C1 segment of cervical spinal cord (tissue), 14 donors: ENCODE measurements around the gene KIF5B.
"Not testable (repeated sequence)": the region's sequence is repeated elsewhere in the genome, so short reads cannot be mapped to it uniquely, and the experiment has no call there.

ENCODE experiments used
- DNase-seq, 14 donors: peaks; one replicate each; lab custom pipeline; 2025; lab: John Stamatoyannopoulos, UW

KIF5B gene

DNA sequence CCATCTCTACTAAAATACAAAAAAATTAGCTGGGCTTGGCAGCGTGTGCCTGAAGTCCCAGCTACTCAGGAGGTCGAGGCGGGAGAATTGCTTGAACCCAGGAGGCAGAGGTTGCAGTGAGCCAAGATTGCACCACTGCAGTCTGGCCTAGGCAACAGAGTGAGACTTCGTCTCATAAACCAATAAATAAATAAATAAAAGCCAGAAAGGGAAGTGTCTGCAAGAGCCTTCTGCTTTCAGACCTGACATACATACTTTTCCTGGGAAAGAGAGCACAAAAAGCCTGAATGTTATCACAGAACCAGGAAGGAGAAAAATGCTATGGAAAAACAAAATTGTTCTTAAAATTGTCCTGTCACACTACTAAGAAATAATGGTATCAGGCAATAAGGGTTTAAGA is 4.1 kb upstream of the KIF5B start:
- no peak for DNase-seq

DNA sequence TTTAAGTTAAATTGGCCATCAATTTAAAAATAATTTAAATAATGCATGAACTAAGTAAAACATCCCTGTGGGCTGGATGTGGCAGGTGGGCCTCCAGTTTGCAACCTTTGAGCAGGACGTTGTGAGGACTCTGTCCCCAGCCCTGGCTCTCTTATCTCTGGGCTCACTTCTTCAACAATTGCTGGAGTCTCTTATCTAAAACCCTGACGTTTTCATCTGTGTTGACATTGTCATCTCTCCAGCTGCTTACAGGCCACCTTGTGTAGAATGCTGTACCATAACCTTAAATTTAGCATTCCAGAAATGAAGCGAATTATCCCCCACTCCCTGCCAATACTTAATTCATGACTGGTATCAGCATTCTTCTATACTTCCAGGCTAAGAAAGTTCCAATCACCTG is 3.2 kb upstream of the KIF5B start:
- DNase-seq: no peak

DNA sequence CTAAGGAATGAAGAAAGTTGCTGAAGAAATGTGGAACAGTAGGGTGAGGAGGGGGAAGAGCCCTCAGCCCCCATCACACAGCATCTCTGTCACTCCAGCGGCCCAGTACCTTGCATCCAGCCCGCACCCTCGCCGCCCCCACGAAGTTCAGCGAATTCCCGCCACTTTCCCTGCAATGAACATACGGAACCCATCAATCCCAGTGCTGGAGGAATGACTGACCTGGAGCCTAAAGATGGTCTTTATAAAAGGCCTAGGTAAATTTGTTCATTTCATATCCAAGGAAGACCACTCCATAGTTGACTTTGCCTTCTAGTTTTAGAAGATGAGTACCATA is 779 bp upstream of the KIF5B start:
- no peak for DNase-seq

DNA sequence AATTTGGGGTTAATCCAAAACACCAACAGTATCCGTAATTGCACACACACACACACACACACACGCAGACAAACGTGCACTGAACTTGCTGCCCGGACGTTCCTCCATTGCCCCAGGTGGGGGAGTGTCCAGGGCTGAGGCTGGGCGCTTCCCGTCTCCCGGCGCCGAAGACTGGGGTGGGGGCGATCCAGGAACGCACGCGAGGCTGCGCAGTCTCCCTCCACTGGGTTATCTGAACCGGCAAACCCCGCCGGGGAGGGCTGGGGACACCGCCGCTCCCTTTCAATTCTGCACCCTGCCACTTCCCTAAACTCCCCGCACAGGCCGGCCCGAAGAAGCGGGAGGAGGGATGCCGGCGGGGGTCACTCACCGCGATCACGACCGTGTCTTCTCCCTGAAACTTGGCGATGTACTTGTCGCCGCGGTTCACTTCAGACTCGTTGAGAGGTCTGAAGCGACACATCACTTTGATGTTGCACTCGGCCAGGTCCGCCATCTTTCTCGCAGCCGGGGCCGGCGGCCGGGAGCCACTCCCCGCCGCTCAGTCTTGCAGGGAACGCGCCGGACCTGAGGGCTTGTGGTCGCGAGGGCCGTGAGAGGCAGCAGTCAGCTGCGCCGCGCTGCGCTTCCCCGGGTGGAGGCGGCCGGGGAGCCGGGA is 618 bp downstream of the KIF5B start:
- DNase-seq: peak in 13 of 14 donors; percentile 42 to 89 (median 80)

DNA sequence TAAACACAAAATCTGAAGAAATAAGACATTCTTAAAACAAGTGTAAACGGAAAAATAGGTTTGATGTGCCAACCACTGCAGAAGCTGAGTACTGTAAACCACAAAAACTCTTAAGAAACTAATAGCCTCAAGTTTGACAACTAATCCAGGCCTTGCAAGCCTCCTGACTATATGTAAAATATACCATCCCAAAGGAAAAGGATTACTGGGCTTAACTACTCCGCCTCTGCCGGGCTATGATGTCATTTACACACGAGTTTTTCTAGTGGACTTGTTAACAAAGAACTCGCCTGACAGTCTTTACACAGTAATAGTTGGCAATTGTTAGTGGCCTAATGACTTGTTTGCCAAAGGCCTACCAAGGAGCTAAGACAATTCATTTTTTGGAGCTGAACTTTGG is 2.1 kb downstream of the KIF5B start:
- DNase-seq: peak in 5 of 14 donors; percentile 5 to 30 (median 10)

DNA sequence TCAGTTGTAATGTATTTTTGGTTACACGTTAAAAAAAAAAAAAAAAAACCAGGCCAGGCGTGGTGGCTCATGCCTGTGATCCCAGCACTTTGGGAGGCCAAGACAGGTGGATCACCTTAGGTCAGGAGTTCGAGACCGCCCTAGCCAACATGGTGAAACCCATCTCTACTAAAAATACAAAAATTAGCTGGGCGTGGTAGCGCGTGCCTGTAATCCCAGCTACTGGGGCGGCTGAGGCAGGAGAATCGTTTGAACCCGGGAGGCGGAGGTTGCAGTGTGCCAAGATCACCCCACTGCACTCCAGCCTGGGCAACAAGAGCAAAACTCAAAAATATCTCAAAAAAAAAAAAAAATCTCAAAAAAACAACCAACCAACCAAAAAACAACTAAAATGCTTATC is 2.8 kb downstream of the KIF5B start:
- DNase-seq: not testable (repeated sequence)

DNA sequence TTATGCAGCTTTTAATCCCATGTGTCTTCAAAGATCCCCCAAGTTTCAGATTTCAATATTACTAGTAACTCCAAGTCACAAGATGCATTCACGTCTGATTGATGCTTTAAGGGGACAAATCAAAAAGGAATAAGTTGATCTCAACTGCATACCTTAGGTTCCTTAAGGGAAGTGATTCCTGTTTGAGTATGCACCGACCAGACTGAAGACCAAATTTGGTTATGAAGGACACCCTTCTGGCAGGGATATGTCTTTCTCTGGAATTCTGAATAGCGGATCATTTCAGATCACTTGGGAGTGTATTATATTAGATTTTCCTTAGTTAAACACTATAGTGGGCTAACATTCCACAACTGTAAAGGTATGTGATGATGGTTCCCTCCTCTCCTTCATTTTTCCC is 4.3 kb downstream of the KIF5B start:
- no peak for DNase-seq

DNA sequence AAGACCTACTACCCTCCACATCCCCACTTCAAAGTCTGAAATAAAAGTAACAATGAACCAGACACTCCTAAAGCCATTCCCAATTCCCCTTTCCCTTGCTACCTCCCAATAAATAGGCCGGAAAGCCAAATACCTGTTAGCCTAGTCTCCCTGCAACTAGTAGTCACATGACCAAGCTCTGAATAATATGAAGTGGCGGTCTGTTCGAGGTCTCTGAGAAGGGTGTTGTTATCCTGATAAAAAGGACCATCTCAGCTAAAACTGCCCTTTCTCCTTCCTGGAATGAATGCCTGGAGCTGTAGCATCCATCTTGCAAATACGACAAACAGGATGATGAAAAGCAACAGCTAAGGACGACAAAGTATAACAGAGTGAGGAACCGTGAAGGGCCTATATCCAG is 6.0 kb downstream of the KIF5B start:
- DNase-seq: no peak

DNA sequence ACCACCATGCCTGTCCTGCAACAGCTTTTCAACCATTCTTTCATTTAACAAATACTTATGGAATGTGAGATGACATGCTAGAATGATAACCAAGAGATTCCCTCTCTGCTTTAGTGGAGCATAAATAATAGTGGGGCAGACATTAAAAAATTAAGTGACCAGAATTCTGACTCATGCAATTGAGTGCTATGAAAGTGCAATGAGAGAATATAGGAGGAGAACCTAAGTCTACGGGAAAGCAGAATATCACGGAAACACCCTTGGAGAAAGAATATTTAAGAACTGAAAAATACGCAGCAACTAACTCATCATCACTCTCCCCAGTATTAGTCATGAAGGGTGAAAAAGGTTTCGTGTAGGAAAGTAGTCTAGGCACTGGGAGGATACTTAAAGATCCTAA is 7.1 kb downstream of the KIF5B start:
- no peak for DNase-seq

DNA sequence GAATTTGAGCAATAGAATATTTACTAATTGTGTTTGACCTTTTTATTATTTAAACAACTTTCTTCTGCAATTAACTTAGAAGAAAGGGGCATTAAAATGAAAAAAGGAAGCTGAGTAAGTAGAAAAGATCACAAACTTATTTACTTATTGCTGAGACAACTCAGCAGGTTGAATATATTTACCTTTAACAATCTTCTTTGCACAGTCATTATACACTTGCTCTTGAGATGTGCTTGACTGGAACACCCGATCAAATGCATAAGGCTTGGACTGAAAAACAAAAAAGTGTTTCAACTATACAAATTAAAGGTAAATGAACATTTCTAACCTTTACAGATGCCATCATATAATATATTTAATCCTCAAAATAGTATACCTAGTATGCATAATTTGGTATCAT is 7.9 kb downstream of the KIF5B start:
- DNase-seq: no peak

DNA sequence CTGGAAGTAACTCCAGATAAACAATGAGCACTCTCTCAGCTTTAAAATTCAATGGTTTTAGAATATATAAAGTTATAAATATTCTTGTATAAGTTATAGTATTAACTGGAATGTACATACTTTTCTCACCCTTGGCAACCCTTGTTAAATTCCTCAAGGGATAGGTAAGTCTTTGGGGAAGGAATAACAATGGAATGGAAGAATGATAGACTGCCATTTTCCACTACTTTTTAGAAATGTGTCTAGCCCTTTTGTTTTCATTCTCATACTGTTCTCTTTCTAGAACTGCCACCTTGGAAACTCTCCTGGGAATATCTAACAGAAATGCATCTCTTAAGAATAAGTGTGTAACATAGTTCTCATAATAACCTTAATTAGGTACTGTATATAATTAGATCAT is 8.3 kb downstream of the KIF5B start:
- no peak for DNase-seq

DNA sequence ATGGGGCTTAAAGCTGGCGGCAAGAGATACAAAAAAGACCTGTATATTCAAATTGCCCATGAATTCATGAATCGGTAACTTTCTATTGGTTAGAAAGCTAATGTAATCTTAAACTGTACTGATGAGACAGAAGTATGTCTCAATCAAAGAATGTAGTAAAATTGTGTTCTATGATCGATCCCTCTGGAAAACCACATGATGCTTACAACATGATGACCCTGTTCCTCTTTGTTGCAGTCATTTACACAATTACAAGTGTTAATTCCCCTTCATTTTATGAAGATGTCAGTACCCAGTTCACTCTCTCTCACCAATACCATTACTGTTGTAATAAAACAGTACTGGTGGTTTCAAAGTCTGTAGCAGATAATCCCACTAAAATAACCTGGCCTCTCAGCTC is 10.1 kb downstream of the KIF5B start:
- no peak for DNase-seq

DNA sequence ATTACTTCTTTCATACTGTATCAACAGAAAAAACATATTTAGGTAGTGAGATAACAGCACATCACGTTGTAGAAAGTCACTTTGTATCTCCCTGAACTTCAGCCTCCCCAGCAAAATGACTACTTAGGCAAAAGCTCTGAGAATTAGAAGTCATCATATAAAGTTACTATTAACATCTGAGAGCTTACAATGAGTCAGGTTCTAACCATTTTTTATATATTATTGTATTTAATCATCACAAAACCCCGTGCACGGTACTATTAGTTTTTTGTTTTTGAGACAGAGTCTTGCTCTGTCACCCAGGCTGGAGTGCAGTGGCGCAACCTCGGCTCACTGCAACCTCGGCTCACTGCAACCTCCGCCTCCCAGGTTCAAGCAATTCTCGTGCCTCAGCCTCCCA is 13.5 kb downstream of the KIF5B start:
- DNase-seq: not testable (repeated sequence)

DNA sequence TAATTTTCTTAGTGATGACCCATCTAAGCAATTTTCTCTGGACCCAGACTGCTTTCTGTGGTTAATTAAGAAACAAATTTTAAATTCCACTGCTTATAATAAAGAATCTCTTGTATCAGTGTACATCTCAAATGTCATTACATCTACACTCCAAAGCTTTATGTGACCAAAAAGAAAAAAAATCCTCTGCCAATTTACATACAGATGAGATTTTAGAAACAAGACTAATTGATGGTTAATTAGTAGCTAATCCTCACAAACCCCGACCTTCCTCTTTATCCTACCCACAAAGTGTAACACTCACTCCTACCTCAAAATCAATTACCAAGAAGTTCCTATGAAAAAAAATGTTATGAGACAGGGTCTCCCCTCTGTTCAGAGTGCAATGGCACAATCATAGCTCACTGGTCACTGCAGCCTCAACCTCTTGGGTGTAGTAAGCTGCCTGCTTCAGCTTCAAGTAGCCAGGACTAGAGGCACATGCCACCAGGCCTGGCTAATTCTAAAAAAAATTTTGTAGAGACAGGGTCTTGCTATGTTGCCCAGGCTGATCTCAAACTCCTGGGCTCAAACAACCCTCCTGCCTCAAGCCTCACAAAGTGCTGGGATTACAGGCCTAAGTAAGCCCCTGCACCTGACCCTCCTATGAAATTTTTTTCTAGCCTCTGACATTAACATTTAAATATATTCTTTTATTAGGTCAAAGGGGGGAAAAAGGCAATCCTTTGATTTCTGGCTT is 14.8 kb downstream of the KIF5B start:
- no peak for DNase-seq

DNA sequence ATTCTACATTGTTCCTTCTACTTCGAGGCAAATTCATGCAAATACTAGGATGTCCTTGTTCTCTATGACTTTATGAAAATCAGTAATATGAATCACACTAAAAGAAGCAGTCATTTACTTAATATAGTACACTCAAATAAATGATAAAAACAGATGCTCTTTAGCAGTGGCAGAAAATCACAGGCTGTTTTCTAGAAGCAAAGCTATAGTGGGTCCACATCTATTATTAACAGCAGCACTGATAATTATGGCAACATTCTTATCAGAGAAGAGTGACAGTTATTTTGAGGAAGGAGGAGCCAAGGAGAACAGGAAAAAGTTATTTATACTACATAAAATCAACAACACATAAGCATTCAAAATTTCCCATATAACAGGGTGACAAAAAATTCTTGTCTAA is 16.5 kb downstream of the KIF5B start:
- no peak for DNase-seq

DNA sequence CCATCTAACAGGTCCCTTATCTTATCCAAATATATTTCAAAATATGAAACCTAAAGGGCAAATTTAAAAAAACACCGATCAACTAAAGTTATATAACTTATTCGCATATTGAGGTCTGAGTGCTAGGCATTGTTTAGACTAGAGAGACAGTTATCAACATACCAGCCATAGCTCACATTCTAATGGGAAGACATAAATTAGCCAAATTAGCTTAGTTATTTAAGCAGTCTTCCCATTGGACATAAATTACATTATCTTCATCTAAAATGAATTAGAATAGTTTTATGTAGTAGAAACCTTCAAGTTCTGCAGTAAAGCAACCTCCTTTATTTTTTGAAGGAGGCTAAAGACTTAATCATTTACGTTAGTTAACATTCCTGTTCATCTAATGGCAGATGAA is 17.4 kb downstream of the KIF5B start:
- DNase-seq: no peak

DNA sequence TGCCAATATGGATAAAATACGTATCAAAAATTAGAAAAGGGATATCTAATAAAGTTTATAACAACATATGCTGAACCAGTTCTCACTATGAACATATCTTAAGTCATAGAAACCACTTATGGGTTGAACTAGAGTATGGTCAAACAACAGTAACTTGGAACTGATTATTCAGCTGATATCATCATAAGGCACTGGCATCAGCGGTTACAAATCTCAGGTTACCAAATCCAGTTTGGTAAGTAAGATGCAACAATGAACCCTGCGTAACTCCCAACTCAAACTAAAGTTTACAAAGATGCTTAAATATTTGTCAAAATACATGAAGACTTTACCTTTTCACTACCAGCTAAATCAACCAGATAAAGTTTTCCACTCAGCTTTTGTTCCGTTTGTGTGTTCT is 19.3 kb downstream of the KIF5B start:
- DNase-seq: no peak

DNA sequence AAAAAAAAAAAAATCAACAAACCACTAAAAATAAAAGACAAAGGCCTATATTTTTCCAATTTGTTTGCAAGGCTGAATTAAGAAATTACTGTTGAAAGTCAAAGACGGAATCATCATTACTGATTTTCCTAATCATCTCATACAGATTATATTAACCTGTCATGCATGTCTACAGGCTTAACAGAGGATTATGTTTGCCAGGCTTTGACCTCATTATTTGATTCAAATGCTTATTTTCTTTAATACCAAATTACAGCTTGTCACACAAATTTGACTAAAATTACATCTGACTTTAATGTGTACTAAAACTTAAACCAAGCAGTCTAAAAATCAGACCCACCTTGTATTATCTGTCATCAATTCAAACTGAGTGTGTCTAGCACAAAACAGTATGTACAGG is 21.2 kb downstream of the KIF5B start:
- no peak for DNase-seq

DNA sequence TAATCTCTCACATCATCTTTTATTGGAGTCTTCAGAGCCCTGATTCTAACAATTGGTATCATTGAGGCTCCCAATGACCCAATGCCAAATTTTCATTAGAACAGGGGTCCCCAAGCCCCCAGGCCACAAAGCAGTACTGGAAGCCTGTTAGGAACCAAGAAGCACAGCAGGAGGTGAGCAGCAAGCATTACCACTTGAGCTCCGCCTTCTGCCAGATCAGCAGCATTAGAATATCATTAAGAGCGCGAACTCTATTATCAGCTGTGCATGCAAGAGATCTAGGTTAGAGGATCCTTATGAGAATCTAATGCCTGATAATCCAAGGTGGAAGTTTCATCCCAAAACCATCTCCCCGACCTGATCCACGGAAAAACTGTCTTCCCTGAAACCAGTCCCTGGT is 23.1 kb downstream of the KIF5B start:
- no peak for DNase-seq

DNA sequence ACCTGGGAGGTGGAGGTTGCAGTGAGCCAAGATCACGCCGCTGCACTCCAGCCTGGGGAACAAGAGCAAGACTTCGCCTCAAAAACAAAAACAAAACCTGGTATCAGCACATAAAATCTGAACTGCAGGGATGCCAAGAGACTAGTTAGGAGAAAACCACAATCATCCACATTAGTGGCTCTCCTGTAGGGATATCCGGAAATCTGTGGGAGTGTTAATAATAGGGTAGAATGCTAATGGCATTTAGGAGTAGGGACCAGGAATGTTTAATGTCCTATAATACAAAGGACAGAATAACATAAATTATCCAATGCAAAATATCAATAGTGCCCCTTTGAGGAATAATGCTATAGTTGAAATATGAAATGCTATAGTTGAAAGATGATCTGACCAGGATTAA is 24.3 kb downstream of the KIF5B start:
- no peak for DNase-seq

DNA sequence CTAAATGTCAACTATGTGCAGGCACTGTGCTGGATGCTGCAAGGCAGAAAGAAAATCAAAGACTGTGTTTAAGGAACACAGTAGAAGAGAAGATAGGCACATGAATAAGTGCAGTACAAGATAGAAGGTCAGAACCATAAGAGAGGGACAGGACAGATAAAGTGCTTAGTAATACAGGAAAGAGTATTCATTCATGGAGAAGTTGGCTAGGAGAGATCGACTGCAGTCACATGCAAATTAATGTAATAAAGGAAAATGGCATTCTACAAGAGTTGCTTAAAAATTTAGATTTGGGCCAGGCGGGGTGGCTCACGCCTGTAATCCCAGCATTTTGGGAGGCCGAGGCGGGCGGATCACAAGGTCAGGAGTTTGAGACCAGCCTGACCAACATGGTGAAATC is 24.8 kb downstream of the KIF5B start:
- no peak for DNase-seq

DNA sequence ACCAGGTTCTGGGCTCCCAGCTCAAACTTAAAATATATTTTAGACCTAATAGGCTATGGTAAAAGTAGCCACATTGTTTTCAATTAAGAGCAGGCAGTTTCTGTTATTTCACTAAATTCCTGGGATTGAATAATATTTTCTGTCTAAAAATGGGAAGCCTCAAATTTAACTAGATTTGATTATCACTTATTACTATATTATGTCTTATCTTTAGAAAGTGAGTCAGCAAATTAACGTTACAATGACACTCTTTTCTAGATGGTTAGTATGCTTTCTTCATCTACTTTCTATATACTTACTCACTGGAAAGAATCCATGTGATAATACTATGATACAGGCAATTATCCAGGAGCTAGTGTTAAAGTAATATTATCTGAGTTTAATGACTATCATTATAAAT is 27.5 kb downstream of the KIF5B start:
- DNase-seq: no peak

DNA sequence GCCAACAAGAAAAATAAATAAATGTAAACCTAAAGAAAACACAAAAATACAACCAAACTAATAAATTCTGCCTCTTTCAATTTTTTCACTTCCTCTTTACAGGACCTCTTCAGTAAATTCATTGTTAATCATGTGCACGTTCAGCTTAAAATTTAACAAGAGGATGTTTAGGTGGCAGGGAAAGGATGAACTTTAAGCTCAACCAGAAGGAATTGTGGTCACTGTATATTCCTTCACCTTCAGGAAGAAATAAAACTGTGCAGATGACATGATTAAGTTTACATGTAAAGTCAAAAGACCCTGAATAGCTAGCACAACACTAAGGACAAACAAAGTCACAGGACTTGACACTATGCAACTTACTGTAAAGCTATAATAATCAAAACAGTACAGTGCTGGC is 33.0 kb downstream of the KIF5B start:
- DNase-seq: no peak

DNA sequence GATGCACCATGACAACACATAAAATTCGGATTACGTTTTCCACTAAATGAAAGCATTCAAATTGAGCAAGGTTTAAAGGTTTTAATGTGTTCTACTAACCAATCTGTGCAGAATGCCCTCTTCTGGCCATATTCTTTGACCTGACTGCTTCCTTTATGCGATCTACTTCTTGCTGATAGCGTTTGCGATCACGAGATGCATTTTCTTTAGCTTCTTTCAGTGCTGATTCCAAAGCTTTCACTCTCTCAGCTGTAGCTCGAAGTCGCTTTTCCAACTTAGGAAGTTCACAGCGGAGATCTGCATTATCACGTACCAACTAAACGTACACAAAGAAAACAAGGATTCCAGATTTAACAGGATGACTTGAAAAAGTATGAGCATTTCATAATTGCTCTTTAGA is 39.2 kb downstream of the KIF5B start:
- no peak for DNase-seq
